GM18499 (cell line): Measurements from ENCODE around the gene GGA3.
"Not testable (repeated sequence)": the region's sequence is repeated elsewhere in the genome, so short reads cannot be mapped to it uniquely, and the experiment has no call there.

Experiments
- ATAC-seq: cut with Tn5 transposase; IDR thresholded peaks from one replicate; pipeline ENCODE4 v1.9.1; 2021; ENCODE audit warnings: moderate number of reproducible peaks; ENCODE audit not compliant: insufficient read depth, unreplicated experiment

The GGA3 gene

DNA sequence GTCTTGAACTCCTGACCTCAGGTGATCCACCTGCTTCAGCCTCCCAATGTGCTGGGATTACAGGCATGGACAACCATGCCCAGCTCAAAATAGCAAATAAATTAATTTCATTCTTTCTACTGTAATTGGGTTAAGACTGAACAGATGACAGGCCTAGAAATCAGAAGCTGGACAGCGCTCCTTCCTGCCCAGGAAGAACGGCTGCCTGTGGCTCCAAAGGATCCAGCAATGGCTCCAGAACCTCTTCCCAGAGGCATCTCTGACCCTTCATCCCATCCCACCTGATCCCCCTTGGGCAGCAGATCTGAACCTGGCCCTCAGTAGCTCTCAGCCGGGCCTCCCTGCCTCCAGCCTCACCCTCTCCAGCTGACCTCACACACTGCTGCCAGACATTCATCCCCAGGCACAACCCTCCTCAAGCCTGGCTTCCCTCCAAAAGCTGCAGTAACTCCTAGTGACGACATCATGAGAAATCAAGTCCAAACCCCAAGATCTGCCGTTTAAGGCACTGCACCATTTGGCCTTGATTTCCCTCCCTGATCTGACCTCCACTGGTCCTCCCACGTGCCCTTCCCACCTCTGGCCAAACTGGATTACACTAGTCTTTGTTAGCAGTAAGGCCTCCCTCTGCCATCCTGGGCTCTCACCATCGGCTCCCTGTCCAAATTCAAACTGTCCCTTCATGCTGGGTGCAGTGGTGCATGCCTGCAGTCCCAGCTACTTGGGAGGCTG is 12.7 kb upstream of the GGA3 start:
- ATAC-seq: no peak

DNA sequence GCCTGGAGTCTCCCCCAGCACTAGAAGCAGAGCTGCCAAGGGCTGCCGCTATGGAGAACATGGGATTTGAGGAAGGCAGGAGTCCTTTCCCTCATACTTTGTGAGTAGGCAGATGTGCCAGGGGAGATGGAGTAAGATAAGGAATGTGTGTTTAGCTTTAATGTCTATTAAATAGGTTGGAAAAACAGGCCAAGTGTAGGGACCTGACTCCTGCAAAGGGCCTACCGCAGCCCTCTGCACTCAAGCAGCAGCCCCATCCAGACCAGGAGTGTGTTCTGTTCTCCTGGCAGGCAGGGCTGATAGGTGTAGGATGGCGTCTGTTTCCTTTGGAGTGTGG is 11.4 kb upstream of the GGA3 start:
- ATAC-seq: no peak

- ATAC-seq: no peak
These were observed 10.8 kb upstream of the GGA3 start for GRCh38 chr17:75271955-75272847.

DNA sequence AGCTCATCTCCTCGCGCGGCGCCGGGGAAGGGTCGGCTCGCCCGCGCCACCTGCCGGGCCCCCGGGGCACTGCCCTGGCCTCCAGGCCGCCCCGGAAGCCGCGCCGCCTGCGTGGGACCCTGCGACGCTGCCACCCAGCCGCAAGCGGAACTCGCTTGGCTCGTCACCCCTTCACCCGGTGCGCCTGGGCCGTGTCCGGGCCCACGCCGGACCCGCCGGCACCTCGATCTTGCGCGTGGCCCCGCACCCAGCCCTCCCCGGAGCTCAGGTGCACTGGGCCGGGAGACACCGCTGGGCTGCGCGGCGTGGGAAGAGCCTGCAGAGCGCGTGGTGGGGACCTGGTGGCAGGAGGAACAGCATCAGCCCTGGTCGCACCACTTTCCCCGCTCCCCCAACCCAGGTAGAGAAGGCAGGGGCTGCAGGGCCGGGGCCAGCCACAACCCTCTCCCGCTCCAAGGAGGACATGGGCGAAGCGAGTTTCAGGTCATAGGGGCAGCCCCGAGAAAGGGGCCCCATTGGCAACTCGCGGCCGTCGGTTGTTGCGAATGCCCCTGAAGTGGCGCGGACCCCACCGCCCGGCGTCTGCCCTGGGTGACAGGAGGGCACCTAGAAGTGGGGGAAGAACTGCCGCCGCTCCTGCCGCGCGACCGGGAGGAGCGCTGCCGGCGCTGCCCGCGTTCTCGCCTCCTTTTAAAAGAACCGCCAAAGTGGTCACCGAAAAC is 10.0 kb upstream of the GGA3 start:
- ATAC-seq: no peak

DNA sequence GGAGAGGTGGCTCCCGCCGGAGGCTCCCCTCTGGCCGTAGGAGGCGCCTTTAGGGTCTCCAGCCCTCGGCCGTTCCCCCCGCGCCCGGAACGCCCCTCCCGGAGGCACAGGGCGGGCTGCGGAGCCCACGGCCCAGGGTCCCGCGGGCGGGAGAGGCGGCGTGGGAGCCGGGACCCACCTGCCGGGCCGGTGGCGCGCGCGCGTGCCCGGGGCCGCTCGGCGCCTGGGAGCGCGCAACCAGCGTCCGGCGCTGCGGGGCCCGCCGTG is 9.5 kb upstream of the GGA3 start, which contains the start of gene MIF4GD:
TSS of gene MIF4GD (minus strand) at position 266 of the 267 bp plus-strand sequence. CDS start 1,036 bp downstream, outside the sequence.
- no peak for ATAC-seq

DNA sequence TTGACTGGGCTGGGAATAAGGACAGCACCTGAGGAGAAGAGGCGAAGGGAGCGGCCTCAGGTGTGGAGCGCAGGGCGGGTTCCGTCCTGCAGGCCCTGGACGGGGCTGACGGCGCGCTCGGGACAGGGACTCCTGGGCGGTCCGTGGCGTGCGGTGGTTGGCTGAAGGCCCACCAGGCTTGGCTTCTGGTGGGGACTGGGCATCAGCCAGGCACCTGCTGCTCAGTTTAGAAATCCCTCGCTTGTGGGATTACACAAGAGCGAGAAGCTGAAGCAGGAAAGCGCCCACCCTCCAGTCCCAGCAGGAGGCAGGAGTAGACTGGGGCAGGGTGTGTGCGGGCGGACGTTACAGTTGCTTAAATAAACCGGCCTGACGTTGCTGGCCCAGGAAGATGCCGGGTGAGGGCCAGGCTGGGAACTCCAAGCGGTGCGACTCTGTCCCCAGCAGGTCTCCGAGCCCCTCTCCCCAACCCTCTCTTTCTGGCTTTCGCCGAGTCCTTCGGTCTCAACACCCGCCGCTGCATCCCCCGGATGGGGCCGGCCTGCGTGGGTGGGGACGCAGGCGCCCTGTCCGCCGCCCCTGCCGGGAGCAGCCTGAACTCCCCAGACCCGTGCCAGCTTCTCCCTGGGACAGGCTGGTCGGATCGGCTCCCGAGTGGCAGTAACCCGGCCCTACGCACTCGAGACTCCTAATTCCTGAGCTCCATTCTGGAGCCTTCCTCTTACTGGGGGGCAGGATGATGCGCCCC is 9.0 kb upstream of the GGA3 start:
- no peak for ATAC-seq

DNA sequence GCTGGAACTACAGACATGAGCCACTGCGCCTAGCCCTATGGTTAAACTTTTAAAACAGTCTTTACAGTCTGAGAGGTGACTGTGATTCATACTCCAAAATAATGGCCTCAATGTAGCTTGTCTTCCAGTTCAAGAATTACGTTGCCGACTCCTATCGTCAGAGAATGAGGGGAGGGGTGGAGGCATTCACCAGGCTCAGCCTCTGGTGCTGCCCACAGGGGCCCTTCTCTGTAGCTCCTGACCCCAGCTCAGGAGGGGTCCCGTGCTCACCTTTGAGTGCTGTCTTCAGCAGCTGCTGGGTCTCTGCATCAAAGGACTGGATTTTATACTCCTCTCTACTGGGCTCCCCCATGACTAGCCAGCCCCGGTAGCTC is 8.4 kb upstream of the GGA3 start:
- no peak for ATAC-seq

- no peak for ATAC-seq
These were observed 6.2 kb upstream of the GGA3 start for GRCh38 chr17:75267411-75268232.

DNA sequence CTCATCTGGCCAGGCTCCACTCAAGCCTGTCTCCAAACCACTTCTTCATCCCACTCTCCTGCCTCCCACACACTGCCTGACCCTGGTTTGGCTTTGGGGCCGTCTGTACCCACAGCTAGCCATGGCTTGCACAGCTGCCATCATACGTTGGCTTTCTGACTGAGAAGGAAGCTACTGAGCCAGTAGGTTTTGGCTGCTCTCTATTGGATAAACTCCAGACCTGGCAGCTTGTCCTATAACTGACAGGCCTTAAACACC is 5.7 kb upstream of the GGA3 start:
- ATAC-seq: no peak

GRCh38 chr17:75266316-75267152 is 5.1 kb upstream of the GGA3 start:
- ATAC-seq: no peak

GRCh38 chr17:75265614-75266315 is 4.4 kb upstream of the GGA3 start:
- no peak for ATAC-seq

DNA sequence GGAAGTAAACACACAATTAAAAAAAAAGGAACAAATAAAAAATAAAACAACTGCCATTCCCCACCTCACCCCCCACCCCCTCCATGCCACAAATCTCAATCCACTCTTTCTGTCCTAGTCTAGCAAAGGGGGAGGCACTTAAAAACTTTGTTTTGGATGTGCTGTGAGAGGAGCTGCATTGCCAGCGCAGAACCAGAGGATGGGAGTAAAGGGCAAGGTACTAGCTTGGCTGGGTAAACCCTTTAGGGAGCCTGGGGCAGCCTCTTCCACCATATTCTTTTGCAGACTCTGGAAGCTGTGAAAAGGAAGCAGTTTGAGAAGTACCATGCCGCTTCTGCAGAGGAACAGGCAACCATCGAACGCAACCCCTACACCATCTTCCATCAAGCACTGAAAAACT is 1.6 kb upstream of the GGA3 start:
- ATAC-seq: no peak

- ATAC-seq: no peak
These were observed 753 bp upstream of the GGA3 start for GRCh38 chr17:75262112-75262606.

- no peak for ATAC-seq
These were observed 618 bp downstream of the GGA3 start for GRCh38 chr17:75260641-75261335.

GRCh38 chr17:75257228-75257627 is 4.2 kb downstream of the GGA3 start:
- ATAC-seq: not testable (repeated sequence)

DNA sequence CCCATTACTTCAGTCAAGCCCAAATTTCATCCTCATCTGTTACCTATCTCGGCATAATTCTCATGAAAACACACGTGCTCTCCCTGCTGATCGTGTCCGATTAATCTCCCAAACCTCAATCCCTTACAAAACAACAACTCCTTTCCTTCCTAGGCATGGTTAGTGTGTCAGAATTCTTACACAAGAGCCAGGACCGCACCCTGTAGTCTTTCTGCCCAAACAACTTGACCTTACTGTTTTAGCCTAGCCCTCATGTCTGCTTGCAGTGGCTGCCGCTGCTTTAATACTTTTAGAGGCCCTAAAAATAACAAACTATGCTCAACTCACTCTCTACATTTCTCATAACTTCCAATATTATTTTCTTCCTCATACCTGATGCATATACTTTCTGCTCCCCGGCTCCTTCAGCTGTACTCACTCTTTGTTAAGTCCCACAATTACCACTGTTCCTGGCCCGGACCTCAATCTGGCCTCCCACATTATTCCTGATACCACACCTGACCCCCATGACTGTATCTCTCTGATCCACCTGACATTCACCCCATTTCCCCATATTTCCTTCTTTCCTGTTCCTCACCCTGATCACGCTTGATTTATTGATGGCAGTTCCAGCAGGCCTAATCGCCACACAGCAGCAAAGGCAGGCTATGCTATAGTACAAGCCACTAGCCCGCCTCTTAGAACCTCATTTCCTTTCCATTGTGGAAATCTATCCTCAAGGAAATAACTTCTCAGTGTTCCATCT is 5.3 kb downstream of the GGA3 start:
- not testable (repeated sequence) for ATAC-seq
